ENCODE results near the gene FNDC3B. TPM values are rescaled to one million over a fixed set of nuclear protein-coding genes. Genes with fewer than 3 reads are reported as not detected.

FNDC3B gene
- total RNA-seq, 1 donor = 139 TPM

DNA sequence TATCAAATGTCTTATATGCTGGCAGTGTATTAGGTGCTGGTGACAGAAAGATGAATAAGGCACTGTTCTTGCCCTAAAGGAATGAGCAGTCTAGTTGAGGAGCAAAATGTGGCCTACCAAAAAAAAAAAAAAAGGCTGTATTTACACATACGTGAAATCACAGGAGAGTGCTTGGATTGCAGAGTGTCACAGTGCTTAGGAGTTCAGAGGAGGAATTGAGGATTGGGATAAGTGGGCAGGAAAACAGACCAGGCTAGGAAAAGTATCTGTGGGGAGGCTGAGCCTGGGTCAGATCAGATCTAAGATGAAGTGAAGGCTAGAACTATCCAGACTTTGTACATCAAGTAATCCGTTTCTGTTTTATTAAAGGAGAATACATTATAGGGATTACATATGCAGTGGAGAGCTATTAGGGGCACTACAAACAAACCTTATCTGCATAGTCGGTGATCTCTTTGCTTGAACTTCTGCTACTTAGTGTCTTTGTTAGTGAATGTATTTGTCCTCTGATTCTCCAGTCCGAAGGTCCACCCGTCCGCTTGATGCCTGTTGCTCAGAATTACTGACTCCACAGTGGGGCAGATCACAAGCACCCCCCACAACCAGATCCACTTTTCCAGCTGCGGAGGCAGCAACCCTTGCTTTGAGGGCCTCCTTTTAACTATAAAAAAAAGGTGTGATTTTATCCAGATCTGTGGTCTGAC lies 80.0 kb downstream of the FNDC3B start:
- TF ChIP-seq, protein P1, sequence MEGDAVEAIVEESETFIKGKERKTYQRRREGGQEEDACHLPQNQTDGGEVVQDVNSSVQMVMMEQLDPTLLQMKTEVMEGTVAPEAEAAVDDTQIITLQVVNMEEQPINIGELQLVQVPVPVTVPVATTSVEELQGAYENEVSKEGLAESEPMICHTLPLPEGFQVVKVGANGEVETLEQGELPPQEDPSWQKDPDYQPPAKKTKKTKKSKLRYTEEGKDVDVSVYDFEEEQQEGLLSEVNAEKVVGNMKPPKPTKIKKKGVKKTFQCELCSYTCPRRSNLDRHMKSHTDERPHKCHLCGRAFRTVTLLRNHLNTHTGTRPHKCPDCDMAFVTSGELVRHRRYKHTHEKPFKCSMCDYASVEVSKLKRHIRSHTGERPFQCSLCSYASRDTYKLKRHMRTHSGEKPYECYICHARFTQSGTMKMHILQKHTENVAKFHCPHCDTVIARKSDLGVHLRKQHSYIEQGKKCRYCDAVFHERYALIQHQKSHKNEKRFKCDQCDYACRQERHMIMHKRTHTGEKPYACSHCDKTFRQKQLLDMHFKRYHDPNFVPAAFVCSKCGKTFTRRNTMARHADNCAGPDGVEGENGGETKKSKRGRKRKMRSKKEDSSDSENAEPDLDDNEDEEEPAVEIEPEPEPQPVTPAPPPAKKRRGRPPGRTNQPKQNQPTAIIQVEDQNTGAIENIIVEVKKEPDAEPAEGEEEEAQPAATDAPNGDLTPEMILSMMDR (IDR thresholded peaks at IDR 0.05; ENCODE audit: insufficient read depth, low read length) = no peak
- no peak for DNase-seq (ENCODE audit: low read depth)
- no peak overlapping the region for H3K4me3 ChIP-seq (ENCODE audit: low read depth, low read length)

DNA sequence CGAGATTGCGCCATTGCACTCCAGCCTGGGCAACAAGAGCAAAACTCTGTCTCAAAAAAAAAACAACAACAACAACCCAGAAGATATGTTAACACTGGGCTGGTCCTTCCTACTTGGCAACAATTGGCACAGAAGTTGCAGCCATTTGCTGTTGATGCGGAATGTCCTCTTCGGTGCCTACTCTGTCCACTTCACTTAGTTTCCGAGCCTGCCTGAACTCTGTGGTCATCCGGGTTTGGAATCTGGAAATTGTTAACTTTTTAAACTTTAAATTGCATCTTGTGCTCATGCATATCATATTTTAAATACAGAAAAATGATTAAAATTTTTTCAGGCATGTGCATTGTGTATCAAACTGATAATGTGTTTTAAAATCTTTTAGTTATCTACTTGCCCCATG lies 81.5 kb downstream of the FNDC3B start:
- H3K4me3 ChIP-seq (ENCODE audit: low read depth, low read length) = no peak overlapping the region
- DNase-seq (ENCODE audit: low read depth) = no peak
- TF ChIP-seq, protein P1 (IDR thresholded peaks at IDR 0.05; ENCODE audit: insufficient read depth, low read length) = no peak

DNA sequence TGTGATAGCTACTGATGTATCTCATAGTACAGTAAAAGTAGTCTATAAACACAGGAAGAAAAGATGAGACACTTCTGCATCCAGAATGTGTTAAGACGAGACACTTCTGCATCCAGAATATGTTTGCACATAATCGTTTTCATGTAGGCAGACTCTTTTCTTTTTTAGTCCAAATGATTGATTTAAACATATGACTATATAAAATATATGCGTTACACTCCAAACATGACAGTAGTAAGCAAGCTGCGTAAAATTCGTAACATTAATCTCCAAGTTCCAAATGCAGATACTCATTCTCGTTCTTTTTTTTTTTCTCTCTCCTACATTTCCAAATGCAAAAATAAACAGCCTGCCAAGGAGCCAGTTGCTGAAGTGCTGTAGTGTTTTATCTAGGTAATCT lies 82.6 kb downstream of the FNDC3B start:
- TF ChIP-seq, protein P1 (IDR thresholded peaks at IDR 0.05; ENCODE audit: insufficient read depth, low read length) = no peak
- H3K4me3 ChIP-seq (ENCODE audit: low read depth, low read length) = no peak overlapping the region
- DNase-seq (ENCODE audit: low read depth) = no peak

DNA sequence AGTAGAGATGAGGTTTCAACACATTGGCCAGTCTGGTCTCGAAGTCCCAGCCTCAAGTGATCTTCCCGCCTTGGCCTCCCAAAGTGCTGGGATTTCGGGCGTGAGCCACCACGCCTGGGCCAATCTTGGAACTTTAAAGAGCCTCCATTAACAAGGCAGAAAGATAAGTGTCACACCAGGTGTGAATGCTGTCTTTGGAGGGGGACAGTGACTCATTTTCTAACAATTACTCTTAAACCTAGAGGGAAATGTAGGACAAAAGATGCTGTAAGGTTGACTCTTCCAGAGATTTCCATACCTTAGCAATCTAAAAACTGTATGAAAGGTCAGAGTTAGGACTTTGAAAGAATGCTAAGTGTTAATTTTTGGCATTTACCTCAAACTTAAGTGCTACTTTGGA lies 84.9 kb downstream of the FNDC3B start:
- no peak overlapping the region for H3K4me3 ChIP-seq (ENCODE audit: low read depth, low read length)
- TF ChIP-seq, protein P1 (IDR thresholded peaks at IDR 0.05; ENCODE audit: insufficient read depth, low read length) = no peak
- no peak for DNase-seq (ENCODE audit: low read depth)

DNA sequence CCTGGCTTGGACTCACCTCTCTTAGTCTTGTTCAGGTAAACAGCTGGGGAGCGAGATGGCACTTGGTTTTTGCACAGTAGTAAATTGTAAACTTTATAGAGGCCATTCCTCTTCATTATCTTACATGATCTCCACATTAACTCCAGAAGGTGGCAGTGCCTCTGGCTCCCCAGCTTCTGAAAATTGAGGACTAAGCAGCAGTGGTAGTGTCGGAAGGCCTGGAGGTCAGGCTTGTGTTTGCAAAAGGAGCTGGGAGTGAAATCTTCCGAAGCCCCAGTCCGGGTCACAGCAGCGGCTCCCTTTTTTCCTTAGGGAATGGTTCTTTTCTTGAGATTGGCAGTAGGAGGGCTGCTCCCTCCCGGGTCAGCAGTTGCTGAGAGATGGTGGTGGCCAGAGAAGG lies 85.7 kb downstream of the FNDC3B start:
- DNase-seq (ENCODE audit: low read depth) = no peak
- no peak overlapping the region for H3K4me3 ChIP-seq (ENCODE audit: low read depth, low read length)
- TF ChIP-seq, protein P1 (IDR thresholded peaks at IDR 0.05; ENCODE audit: insufficient read depth, low read length) = no peak

DNA sequence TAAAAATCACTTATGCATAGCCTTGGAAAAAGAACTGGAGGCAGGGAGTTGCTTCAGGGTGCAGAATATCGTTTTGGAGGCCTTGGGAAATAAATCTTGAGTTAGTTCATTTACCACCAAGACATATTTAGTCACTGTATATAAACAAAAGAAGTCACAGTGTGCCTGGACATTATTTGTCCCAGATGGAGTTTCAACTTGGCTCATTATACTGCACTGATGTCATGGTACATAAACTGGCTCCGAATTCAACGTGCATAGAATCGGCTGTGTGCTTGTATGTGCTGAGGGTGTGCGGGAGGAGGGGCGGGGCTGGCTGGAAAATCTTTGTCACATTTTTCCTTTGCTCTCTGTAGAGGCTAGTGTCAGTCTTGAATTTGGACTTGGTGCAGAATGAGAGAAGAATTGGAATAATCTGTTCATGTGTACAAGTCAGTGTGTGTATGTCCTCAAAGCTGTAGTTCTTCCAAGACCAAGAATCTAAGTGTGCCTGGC lies 86.6 kb downstream of the FNDC3B start:
- no peak overlapping the region for H3K4me3 ChIP-seq (ENCODE audit: low read depth, low read length)
- DNase-seq (ENCODE audit: low read depth) = peak; percentile 78
- TF ChIP-seq, protein P1 (IDR thresholded peaks at IDR 0.05; ENCODE audit: insufficient read depth, low read length) = no peak

DNA sequence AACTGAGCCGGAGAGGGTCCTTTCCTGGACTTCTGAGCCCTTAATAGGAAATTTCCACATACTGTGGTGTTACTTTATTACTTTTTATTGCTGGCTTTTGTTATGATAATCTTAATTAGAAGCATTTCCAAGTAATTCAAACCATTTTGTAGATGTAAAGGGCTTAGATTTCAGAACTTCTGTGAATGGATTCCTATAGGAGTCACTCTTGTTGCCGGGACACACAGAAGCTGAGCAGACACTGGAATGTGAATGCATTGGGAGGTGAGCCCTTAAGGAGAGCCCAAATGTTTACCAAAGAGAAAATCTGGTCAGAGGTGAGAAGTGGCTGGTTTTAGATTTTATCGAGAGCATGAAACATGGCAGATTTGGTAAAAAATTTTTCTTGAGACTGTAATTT lies 87.4 kb downstream of the FNDC3B start:
- H3K4me3 ChIP-seq (ENCODE audit: low read depth, low read length) = no peak overlapping the region
- TF ChIP-seq, protein P1 (IDR thresholded peaks at IDR 0.05; ENCODE audit: insufficient read depth, low read length) = no peak
- no peak for DNase-seq (ENCODE audit: low read depth)

Measured in fibroblast of the aortic adventitia (primary cell).